GM23338 (cell line): ENCODE data around the gene CCDC181. TPM values are rescaled to one million over a fixed set of nuclear protein-coding genes. Genes with fewer than 3 reads are reported as not detected.

Source experiments
- ATAC-seq: fragments of 200-7000 bp; cut with Tn5 transposase; 3 replicates; pipeline ENCODE4 v1.9.1; 2020
- DNase-seq: peaks from one replicate; pipeline ENCODE4 v3.0.0-alpha.2; 2015; ENCODE audit warnings: low spot score
- H2AFZ ChIP-seq: fragments of 200-600 bp; sonication (generic); 2 replicates; pipeline ENCODE4 v1.8.0; 2016; ENCODE audit warnings: antibody characterized with exemption, mild to moderate bottlenecking, moderate library complexity
- H3F3A ChIP-seq: fragments of 200-600 bp; sonication (generic); replicated peaks from 2 replicates; pipeline ENCODE4 v1.8.0; 2017; ENCODE audit warnings: antibody characterized with exemption, mixed run types, low read depth
- H3K27ac ChIP-seq: fragments of 200-600 bp; sonication (generic); 2 replicates; pipeline ENCODE4 v1.6.1; 2016; ENCODE audit warnings: low read depth
- H3K27me3 ChIP-seq: fragments of 200-600 bp; sonication (generic); 2 replicates; pipeline ENCODE4 v1.8.0; 2016; ENCODE audit warnings: mild to moderate bottlenecking, mixed run types, moderate library complexity; ENCODE audit not compliant: insufficient read depth
- H3K36me3 ChIP-seq: fragments of 200-600 bp; sonication (generic); 2 replicates; pipeline ENCODE4 v1.8.0; 2016; ENCODE audit warnings: mild to moderate bottlenecking; ENCODE audit not compliant: insufficient read depth
- H3K4me1 ChIP-seq: fragments of 200-600 bp; sonication (generic); 2 replicates; pipeline ENCODE4 v1.8.0; 2016; ENCODE audit warnings: mild to moderate bottlenecking, moderate library complexity; ENCODE audit not compliant: insufficient read depth
- H3K4me2 ChIP-seq: fragments of 200-600 bp; sonication (generic); 2 replicates; pipeline ENCODE4 v1.7.1; 2017; ENCODE audit warnings: mixed run types
- H3K4me3 ChIP-seq: fragments of 200-600 bp; sonication (generic); 2 replicates; pipeline ENCODE4 v1.6.1; 2016; ENCODE audit warnings: mixed run types
- H3K79me2 ChIP-seq: fragments of 200-600 bp; sonication (generic); replicated peaks from 2 replicates; pipeline ENCODE4 v1.8.0; 2017; ENCODE audit warnings: mild to moderate bottlenecking; ENCODE audit not compliant: insufficient read depth
- H3K9me2 ChIP-seq: fragments of 200-600 bp; sonication (generic); 2 replicates; pipeline ENCODE4 v1.8.0; 2017; ENCODE audit not compliant: insufficient read depth
- H4K20me1 ChIP-seq: fragments of 200-600 bp; sonication (generic); replicated peaks from 2 replicates; pipeline ENCODE4 v1.8.0; 2017; ENCODE audit warnings: mild to moderate bottlenecking; ENCODE audit not compliant: insufficient read depth
- H3K27ac Mint-ChIP-seq: 2 replicates; pipeline ENCODE4 v1.8.0; 2020; ENCODE audit warnings: inconsistent platforms, mild to moderate bottlenecking, moderate library complexity, mixed read lengths
- H3K27me3 Mint-ChIP-seq: 3 replicates; pipeline ENCODE4 v1.8.0; 2022; ENCODE audit warnings: low read depth, mild to moderate bottlenecking, moderate library complexity, mixed read lengths, inconsistent platforms; ENCODE audit not compliant: insufficient read depth, poor library complexity
- H3K36me3 Mint-ChIP-seq: 3 replicates; pipeline ENCODE4 v1.8.0; 2021; ENCODE audit warnings: low read depth, mild to moderate bottlenecking, inconsistent platforms, moderate library complexity, mixed read lengths
- H3K4me1 Mint-ChIP-seq: 3 replicates; pipeline ENCODE4 v1.8.0; 2020; ENCODE audit warnings: mild to moderate bottlenecking, inconsistent platforms, mixed read lengths
- H3K4me3 Mint-ChIP-seq: 3 replicates; pipeline ENCODE4 v1.8.0; 2021; ENCODE audit warnings: moderate library complexity, mild to moderate bottlenecking, inconsistent platforms, mixed read lengths
- H3K9me3 Mint-ChIP-seq: 3 replicates; pipeline ENCODE4 v1.8.0; 2020; ENCODE audit warnings: moderate library complexity, mild to moderate bottlenecking, inconsistent platforms, mixed read lengths
- CREB1 ChIP-seq: fragments of 250-450 bp; sonication (Bioruptor Pico); IDR thresholded peaks from 2 replicates; pipeline ENCODE4 v1.5.0; 2020; ENCODE audit warnings: low read depth, mild to moderate bottlenecking, moderate library complexity
- EZH2 ChIP-seq: fragments of 200-600 bp; sonication (generic); IDR thresholded peaks from one replicate; pipeline ENCODE4 v1.8.0; 2017; ENCODE audit warnings: antibody characterized with exemption, mild to moderate bottlenecking, low read depth; ENCODE audit not compliant: unreplicated experiment
- EZH2phosphoT487 ChIP-seq: fragments of 200-600 bp; sonication (generic); IDR thresholded peaks from one replicate; pipeline ENCODE4 v1.8.1; 2018; ENCODE audit warnings: antibody characterized with exemption; ENCODE audit not compliant: unreplicated experiment
- JUNB ChIP-seq: IDR thresholded peaks from one replicate; pipeline ENCODE4 v1.6.1; 2016; ENCODE audit warnings: antibody characterized with exemption; ENCODE audit not compliant: unreplicated experiment
- NANOG ChIP-seq: IDR thresholded peaks from 2 replicates; pipeline ENCODE4 v1.6.1; 2016; ENCODE audit warnings: antibody characterized with exemption, borderline replicate concordance
- ZNF114 ChIP-seq: fragments of 250-450 bp; sonication (Bioruptor Pico); IDR thresholded peaks from 2 replicates; pipeline ENCODE4 v1.5.0; 2020; ENCODE audit warnings: mild to moderate bottlenecking, moderate library complexity
- polyA plus RNA-seq: library from polyadenylated mRNA; unstranded; fragments of >200 nt; fragmentation: Nextera tagmentation; extraction: Ambion mirVana; gene quantifications from 2 replicates; pipeline ENCODE4 v1.2.1, GENCODE V29; 2016
- total RNA-seq: library from RNA; depleted of rRNA; stranded (reverse); fragments of >200 nt; shearing (Covaris generic); gene quantifications from 2 replicates; pipeline ENCODE4 v1.2.3, GENCODE V29; 2014
- TF ChIP-seq, protein P1 (sequence below): IDR thresholded peaks from 2 replicates; pipeline ENCODE4 v1.6.1; 2016; ENCODE audit warnings: antibody characterized with exemption
- TF ChIP-seq, protein P2 (sequence below): IDR thresholded peaks from one replicate; pipeline ENCODE4 v1.6.1; 2018; ENCODE audit warnings: antibody characterized with exemption; ENCODE audit not compliant: unreplicated experiment
- TF ChIP-seq, protein P3 (sequence below), 2 experiments: fragments of 200-600 bp in 1 of 2; sonication (generic) in 1 of 2; conservative IDR thresholded peaks; 2 replicates each; pipeline versions ENCODE4 v1.5.1 to v1.6.1; 2016 to 2017; ENCODE audit warnings: antibody characterized with exemption in 2 of 2, low read depth in 2 of 2, mild to moderate bottlenecking in 2 of 2, moderate library complexity in 1 of 2

CCDC181 gene
- total and polyA plus RNA-seq, 2 experiments from 2014 or later = 3.4 to 9.0 TPM

DNA sequence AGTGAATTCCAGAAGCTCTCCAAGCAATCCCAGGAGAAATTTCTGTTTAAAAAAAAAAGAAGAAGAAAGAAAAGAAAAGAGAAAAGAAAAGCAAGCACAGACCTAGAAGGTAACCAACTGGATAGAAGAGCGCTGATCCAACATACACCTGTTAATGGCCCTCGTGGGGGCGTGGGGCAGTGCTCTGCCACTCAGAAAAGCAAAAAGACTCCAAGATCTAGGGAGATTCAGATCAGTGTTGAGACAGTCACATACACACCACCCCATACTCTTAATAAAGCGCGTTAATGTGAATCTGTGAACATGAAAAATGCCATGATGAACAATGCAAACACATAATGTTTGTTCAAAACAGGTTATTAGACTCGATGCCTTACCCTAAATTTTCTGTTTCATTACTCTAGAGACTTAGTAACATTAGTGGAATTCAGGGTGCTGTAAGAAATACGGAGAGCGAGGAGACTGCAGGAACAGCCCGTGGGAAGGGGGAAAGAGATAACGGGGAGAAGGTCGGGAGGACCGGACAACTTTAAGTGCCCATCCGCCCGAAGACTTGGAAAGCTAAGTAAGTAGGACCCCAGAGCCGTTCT, 60.1 kb downstream of the CCDC181 start (continued):
- TF ChIP-seq EZH2phosphoT487 = no peak
- no peak for TF ChIP-seq NANOG
- no peak for TF ChIP-seq JUNB
- no peak for TF ChIP-seq EZH2
- TF ChIP-seq, protein P1, sequence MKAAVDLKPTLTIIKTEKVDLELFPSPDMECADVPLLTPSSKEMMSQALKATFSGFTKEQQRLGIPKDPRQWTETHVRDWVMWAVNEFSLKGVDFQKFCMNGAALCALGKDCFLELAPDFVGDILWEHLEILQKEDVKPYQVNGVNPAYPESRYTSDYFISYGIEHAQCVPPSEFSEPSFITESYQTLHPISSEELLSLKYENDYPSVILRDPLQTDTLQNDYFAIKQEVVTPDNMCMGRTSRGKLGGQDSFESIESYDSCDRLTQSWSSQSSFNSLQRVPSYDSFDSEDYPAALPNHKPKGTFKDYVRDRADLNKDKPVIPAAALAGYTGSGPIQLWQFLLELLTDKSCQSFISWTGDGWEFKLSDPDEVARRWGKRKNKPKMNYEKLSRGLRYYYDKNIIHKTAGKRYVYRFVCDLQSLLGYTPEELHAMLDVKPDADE = no peak
- TF ChIP-seq, protein P2, sequence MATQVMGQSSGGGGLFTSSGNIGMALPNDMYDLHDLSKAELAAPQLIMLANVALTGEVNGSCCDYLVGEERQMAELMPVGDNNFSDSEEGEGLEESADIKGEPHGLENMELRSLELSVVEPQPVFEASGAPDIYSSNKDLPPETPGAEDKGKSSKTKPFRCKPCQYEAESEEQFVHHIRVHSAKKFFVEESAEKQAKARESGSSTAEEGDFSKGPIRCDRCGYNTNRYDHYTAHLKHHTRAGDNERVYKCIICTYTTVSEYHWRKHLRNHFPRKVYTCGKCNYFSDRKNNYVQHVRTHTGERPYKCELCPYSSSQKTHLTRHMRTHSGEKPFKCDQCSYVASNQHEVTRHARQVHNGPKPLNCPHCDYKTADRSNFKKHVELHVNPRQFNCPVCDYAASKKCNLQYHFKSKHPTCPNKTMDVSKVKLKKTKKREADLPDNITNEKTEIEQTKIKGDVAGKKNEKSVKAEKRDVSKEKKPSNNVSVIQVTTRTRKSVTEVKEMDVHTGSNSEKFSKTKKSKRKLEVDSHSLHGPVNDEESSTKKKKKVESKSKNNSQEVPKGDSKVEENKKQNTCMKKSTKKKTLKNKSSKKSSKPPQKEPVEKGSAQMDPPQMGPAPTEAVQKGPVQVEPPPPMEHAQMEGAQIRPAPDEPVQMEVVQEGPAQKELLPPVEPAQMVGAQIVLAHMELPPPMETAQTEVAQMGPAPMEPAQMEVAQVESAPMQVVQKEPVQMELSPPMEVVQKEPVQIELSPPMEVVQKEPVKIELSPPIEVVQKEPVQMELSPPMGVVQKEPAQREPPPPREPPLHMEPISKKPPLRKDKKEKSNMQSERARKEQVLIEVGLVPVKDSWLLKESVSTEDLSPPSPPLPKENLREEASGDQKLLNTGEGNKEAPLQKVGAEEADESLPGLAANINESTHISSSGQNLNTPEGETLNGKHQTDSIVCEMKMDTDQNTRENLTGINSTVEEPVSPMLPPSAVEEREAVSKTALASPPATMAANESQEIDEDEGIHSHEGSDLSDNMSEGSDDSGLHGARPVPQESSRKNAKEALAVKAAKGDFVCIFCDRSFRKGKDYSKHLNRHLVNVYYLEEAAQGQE = no peak

DNA sequence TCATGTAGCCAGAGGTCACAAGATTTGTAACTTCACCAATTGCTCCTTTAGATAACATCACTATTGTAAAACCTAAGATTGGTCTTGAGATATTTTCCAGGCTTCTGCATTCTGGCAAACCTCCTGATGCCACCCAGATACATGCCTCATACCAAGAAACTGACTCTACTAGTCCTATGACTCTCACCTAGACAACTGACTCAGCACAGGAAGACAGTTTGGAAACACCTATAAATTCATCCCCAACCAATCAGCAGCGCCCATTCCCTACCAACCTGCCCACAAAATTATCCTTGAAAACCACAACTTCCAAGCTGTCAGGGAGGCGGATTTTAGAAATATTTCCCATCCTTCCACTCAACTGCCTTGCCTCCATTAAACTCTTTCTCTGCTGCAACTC, 62.3 kb downstream of the CCDC181 start:
- H2AFZ ChIP-seq = no peak overlapping the region
- H3K36me3 ChIP-seq = peaks cover 4% of the 10 kb centered on the region; the same call in 1 of the 2 replicates
- H3K4me2 ChIP-seq = no peak overlapping the region
- H3K27me3 ChIP-seq = no peaks in the 10 kb centered on the region
- Mint-ChIP-seq H3K27ac (no peak overlapping the region), H3K4me3 (no peak overlapping the region), H3K36me3 (peaks cover 6% of the 10 kb centered on the region; the same call in 2 of the 3 replicates), H3K27me3 (peaks cover 2% of the 10 kb centered on the region), H3K4me1 (no peaks in the 10 kb centered on the region), H3K9me3 (no peaks in the 10 kb centered on the region; the same call in 2 of the 3 replicates)
- H3F3A ChIP-seq = no peaks in the 10 kb centered on the region
- no peak overlapping the region for H3K4me3 ChIP-seq
- DNase-seq (no peak), ATAC-seq (no peak)
- no peaks in the 10 kb centered on the region for H3K9me2 ChIP-seq
- peaks cover 18% of the 10 kb centered on the region for H3K4me1 ChIP-seq
- H3K27ac ChIP-seq = no peak overlapping the region
- H3K79me2 ChIP-seq = peaks cover 47% of the 10 kb centered on the region
- no peaks in the 10 kb centered on the region for H4K20me1 ChIP-seq
- TF ChIP-seq, protein P2 = no peak
- TF ChIP-seq ZNF114 (CRISPR knock-in tag) (no peak), CREB1 (CRISPR knock-in tag) (no peak)
- TF ChIP-seq, protein P3, sequence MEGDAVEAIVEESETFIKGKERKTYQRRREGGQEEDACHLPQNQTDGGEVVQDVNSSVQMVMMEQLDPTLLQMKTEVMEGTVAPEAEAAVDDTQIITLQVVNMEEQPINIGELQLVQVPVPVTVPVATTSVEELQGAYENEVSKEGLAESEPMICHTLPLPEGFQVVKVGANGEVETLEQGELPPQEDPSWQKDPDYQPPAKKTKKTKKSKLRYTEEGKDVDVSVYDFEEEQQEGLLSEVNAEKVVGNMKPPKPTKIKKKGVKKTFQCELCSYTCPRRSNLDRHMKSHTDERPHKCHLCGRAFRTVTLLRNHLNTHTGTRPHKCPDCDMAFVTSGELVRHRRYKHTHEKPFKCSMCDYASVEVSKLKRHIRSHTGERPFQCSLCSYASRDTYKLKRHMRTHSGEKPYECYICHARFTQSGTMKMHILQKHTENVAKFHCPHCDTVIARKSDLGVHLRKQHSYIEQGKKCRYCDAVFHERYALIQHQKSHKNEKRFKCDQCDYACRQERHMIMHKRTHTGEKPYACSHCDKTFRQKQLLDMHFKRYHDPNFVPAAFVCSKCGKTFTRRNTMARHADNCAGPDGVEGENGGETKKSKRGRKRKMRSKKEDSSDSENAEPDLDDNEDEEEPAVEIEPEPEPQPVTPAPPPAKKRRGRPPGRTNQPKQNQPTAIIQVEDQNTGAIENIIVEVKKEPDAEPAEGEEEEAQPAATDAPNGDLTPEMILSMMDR (conservative IDR thresholded peaks at IDR 0.05; ENCODE audit: low read depth in 2 of 2) = no peak
